Hematopoietic multipotent progenitor cell treated with erythropoietin and hydrocortisone succinate and interleukin-3 and kit ligand, for 8 days (in vitro differentiated cells): ENCODE measurements around the gene PDZRN3.

ENCODE experiments used
- DNase-seq: peaks from one replicate; pipeline ENCODE4 v3.0.0-alpha.2; 2015

The PDZRN3 gene

DNA sequence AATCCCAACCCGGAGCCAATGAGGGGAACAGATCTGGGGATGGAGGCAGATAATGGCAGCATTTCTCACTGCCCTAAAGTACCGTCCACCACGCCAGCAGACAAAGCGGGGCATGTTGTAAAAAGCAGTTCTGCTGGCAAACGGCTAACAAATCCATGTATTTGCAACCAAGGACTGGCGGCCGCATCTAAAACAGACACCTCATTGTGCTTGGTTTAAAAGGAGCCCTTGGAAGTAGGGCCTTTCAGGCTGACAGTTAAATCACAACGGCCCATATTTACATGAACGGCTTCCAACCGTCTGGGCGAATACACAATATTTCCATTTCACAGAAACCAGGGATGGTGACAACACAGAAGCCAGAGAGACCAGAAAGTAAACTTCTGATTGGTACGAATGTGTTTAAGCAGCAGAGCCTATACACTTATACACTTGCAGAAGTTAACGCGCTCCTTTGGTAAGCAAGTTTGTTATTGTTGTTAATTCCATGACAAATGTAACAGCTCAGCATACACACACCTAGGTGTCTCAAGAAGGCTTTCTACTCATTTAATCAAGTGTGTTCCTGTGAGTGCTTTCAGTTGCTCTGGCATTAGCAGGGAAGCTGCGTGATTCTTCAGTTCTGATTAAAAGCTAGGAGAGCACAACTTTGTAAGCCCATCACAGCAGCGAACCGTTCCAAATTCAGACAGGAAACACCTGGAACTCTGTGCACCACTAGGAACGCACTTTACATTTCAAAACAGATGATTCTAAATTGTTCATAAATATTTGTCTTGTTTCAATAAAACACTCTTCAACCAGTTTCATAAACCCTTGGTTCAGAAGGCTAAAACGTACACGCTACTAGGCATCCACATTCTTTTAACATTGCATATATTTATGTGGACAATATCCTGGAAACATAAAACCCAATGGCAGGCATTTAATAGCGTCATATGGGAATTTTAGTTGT lies 112.9 kb downstream of the PDZRN3 start:
- DNase-seq = no peak

DNA sequence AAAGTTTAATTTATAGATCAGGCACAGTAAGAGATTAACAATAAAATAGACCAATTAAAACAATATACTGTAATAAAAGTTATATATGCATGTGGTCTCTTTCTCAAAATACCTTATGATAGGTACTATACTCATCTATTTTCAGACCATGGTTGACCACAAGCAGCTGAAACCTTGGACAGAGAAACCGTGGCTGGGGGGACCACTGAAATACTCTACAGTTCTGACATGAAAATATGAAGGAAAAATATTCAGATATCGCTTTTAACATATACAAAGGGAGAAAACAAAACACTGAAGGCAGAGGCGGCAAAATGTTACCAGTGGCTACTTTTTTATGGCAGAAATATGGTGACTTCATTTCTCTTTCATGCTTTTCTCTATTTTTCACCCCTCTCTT lies 114.0 kb downstream of the PDZRN3 start:
- DNase-seq = no peak

DNA sequence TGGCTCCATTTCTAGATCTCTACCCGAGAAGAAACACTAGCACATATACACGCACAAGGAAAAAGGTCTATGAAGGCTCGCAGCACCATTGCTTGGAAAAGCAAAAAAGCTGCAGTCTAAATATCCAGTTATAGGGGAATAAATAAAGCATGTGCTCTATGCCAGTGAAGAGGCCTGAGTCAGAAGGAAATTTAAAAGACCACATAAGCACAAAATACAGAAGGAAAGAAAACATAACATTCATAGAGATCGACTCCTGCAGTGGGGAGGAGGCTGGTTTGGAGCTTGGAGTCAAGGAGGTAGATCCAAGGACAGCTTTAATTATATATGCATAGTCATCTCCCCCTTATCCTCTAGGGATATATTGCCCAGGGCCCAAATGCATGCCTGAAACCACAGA lies 114.4 kb downstream of the PDZRN3 start:
- no peak for DNase-seq

DNA sequence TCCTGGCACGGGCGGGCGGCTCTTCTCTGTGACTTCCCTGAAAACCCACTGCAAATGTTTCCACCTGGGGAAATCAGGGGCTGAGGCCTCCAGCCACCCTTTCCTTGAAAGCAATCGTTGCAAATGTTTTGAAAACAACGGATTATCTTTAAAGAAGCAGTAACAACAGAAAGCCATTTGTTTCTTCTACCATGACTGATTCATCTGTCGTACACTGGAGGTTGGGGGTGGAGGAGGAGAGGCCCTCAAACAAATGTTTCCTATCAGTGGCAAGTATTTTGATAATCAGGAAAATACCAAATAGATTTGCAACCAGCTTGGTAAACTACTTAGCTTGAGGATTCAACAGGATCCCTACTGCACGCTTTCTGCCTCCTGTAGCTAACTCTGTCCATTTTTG lies 114.9 kb downstream of the PDZRN3 start:
- DNase-seq = no peak

DNA sequence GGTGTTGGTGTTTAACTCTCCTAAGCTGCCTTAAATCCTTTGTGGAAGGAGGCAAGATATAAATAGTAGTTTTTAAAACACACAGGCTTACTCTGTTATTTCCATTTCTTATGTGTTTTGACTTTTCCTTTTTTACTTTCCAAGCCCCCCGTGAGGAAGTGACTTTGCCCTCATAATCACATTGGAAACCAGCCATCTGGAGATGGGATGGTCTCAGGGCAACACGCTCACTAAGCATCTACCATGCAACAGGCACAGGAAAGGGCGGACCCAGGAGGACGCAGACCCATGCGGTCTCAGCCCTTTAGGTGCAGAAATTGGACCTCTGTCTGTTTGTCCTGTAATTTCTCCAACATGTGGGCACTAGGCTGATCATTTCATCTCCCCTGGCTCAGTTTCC lies 115.7 kb downstream of the PDZRN3 start:
- no peak for DNase-seq

DNA sequence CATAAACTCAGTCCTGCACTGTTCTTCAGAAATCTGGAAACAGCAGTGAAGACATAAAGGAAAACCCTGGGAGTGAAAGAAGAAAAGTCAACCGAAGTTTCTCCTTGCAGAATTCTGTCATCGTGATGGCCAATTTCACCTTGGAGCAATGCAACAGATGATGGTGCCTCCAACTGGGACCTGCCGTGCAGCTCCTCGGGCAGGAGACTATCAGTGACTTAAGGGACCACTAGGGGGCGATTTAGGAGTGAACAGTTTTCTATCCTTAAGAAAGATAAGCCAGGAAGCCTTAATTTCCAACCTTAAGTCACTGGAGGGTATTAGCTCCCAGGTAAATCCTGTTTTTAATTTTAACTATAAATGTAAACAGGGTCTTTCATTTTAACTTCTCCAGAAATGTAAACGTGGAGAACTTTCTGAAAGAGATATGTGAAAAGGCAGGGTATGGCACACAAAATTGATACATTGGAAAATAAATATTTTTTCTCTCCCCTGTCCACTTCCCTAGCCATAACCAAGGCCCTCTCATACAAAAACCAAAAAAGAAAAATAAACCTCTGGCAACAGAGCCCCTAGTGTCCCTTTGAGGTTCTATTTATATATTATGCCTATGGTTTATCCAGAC lies 116.3 kb downstream of the PDZRN3 start:
- DNase-seq = peak; percentile 55

DNA sequence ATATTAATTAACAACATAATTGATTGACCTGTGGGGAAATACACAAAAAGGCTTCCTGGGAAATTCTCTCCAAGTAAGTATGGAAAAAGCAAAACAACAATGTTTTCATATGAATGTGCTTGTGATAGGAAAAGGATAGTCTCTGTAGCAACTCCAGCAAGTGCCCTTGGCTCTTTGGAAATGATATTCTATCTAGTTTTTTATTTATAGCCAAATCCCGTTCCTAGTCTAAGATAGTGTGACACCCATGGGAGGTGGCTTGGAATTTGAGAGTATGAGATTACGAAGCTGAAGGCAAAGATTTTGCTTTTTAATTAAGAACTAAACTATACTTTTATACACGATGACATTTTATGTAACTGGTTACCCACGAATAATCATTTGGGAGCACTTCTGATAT lies 119.9 kb downstream of the PDZRN3 start:
- DNase-seq = no peak

DNA sequence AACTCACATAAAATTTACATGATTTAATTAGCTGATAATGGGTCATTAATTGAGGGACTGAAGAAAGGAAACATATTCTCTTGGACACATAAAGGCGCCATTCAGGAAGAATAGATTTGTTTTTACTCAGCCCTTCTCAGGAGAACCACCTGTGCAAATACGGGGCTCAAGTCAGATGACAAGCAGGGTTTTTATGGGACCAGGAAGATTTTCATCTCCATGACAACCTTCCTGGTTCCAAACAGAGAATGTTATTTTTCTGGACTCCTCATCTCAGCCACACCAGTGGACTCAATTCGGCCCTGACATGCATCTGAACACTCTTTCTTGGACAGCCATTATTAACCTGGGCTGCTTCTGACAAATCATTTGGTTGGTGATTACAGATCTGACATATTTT lies 120.5 kb downstream of the PDZRN3 start:
- no peak for DNase-seq

DNA sequence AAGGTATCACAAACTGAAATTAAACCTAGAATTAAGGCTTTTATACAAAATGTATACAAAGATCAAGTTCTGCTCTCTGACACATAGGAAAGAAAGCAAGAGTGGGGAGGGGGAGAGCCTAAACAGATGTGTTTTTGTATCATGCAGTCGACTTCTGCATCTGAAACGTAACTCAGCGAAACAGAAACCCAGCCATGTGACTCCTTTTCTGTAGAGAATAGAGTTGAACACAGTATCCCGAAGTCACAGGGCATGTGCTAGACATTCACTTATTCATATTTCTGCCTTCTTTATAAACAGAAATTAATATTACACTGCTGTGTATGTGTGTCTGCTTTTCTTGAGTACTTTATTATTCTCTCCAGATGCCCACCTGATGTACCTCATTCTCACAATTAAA lies 121.0 kb downstream of the PDZRN3 start:
- DNase-seq = no peak

DNA sequence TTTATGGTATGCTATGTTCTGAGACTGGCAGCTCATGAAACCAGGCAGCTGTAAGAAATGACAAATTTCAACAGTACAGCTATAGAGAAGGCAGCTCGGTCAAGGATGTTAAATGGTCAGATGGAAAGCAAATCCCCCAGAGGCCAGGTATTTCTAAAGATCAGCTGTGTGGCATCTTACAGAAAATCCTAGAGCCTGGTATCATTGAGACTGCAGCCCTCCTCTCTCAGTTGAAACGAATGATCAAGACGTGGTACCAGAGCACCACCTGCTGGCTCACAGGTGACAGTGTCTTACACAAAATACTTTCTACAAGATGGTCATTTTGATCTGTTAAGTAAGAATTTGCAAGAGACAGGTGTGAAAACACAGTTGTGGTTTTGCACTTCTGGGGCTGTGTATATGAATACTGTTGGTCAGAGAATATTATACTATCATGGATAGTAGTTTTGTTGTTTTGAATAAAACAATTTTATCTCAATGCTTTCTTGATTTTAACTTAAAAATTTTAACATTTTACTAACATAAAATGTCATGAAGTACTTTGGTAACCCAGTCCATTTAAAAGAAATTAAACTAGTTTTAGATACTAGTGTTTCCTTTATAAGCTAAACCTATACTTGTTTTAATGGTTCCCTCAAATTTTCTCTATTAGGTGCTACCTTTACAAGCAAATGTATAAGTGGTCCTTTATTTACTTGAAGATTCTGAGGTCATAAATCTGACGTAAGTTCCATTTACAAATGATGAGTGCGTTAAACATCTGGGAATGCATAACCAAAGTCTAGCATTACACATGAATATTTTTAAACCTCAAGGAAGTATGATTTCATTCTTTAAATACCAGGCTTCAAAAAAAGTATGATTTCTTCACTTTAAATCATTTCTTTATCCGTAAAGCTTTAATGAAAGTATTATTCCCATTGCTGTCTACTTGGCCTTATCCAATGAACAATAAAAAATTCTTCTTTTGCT lies 121.8 kb downstream of the PDZRN3 start:
- peak; percentile 66 for DNase-seq

DNA sequence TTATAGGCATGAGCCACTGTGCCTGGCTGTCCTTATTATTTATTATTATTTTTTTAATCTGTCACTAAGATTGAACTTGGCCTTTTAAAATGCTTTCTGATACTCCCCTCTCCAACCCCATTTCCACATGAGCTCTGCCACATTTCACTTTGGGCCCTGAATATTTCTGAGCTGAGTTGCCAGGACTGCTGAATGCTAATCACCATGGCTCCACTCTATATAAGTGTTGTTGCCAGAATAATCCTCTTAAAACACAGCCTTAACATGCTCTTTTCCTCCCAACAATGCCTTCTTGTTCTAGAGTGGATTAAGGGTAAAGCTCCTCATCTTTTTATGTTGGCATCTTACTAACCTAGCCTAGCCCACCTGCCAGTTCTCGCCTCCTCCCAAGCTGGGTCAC lies 124.4 kb downstream of the PDZRN3 start:
- DNase-seq = no peak

DNA sequence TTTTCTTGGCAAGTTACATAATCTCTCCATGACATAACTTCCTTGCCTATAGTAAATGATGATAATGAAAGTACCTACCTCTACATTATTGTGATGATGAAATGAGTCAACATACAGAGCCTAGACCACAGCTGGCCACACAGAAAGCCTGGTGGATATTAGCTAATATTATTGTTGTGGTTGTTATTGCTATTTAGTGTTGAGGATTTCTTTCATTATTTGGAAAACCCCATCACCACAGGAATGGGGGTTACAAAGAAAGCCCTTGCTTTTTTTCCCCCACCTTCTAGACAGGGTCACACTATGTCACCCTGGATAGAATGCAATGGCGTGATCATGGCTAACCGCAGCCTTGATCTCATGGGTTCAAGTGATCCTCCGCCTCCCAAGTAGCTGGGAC lies 125.0 kb downstream of the PDZRN3 start:
- DNase-seq = no peak

DNA sequence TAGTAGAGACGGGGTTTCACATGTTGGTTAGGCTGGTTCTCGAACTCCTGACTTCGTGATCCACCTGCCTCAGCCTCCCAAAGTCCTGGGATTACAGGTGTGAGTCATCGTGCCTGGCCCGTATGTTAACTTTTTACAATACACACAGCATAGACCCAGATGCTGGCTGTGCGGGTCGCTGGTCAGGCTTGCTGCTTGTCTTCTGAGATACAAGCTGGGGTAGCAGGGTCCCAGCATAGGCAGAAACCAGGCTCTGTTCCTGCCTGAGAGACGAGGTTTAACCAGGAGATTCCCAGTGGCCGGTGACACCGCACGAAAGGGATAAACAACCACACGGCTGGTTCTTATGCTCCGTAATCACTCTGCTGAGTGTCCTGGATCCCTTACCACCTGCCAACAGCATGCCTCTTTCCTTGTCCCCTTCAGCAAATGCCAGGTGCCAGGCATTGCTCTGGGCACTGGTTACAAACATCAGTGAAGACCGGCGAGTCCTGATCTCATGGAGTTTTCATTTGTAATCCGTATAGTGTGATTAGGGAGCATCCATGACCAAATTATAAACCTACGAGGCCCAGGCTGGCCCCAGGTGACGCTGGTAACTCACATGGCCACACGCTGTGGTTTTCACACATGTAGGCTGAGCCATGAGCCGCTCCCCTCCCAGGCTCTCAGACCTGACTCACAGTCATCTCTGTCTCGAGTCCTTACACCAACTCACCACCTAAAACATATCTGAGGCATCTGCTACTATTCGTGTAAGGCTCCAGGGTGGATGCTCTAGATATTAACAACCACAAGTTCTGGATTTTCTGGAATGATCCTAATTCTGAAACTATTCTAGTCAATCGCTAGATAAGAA lies 125.7 kb downstream of the PDZRN3 start:
- DNase-seq = no peak

DNA sequence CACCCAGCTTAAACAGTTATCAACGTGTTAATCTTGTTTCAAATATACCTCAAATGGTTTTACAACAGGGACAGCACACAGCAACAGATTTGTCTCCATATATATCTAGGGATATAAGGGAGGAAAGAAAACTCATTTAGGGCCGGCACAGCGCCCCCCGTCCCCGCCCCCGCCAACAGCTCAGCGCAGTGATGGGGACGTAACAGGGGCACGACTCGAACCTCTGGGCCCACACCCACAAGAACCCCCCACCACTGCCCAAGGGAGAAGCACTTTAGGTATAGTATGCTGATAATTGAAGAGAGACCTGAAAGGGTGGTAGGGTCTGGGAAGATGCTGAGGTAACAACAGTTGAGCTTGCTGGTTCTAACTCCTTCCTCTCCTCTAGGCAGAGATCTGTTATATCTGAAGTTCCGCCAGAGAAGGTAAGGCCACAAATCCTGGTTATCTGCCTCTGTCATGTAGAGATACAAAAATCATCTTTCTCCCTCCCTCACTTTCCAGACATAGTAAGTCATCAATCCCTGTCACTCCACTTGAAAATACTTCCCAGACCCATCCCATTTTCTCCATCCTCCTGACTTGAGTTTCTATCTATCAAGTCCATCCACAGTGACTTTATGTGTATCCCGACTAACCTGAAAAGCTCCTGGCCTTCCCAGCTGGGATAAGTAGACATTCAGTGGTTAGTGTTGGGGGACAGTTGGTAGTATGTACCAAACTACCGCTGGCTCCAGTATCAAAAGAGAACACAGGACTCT lies 126.9 kb downstream of the PDZRN3 start:
- DNase-seq = no peak

DNA sequence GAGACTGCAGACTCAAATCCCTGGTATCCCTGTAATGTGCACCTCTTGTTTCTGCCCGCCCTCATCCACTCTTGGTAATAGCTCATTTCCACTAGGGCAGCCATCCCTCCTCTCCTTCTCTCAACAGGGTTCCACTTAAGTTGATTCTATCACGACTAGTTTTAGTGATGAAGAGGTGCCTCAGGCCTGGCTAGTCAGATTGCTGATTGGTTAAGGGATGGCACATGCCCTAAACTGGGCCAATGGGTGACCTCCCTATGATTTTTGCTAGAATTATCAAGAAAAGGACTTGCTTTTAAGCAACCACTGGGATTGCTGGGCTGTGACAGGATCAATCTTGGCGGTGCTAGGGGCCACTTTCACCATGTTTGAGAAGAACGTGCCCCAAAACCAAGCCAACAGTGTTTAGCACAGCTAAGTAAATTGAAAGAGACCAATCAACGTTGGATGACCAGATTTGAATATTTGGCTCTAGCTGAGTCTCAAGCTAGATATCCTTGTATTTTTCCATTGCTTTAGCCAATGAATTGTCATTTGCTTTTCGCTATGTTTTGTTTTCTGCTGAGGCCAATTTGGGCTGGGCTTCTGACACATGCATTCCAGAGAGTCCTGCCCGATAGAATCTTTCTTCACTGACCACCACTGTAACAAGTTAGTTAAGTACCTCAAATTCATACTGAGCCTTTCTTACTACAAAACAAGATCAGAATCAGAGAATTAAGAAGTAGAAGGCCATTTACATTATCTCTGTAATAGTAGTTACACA lies 131.0 kb downstream of the PDZRN3 start:
- DNase-seq = no peak

DNA sequence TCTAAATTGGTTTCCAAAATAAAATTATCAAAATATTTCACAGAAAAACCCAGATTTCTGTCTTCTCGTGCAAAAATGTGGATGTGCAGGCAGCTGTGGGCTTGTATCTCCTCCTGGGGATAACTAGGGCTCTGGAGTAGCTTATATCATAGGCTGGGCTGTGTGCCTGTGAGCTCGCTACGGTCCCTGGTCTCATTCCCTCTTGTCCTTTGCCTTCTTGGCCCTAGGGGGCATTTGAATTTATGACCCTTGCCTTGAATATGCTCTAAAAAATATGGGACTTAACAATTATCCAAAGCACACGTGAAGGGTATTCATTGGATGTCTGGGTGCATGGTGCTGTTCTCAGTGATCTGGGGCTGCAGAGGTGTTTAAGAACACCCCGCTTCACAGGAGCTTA lies 132.6 kb downstream of the PDZRN3 start:
- DNase-seq = no peak

DNA sequence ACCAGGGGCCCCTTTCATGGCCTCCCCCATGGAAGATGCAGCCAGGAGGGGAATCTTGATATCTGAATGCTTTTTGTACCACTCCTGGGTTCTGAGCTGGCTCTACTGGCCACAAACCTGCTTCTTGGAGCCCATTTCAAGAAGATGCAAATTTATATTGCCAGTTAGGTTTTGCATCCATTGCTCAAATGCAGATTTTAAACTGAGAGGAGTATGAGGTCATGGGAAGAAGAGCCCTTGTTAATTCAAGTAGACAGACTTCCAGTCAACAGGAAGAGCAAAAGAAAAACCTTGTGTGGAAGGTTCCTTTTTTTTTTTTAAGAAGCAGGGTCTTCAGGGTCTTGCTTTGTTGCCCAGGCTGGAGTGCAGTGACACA lies 133.5 kb downstream of the PDZRN3 start:
- DNase-seq = no peak

DNA sequence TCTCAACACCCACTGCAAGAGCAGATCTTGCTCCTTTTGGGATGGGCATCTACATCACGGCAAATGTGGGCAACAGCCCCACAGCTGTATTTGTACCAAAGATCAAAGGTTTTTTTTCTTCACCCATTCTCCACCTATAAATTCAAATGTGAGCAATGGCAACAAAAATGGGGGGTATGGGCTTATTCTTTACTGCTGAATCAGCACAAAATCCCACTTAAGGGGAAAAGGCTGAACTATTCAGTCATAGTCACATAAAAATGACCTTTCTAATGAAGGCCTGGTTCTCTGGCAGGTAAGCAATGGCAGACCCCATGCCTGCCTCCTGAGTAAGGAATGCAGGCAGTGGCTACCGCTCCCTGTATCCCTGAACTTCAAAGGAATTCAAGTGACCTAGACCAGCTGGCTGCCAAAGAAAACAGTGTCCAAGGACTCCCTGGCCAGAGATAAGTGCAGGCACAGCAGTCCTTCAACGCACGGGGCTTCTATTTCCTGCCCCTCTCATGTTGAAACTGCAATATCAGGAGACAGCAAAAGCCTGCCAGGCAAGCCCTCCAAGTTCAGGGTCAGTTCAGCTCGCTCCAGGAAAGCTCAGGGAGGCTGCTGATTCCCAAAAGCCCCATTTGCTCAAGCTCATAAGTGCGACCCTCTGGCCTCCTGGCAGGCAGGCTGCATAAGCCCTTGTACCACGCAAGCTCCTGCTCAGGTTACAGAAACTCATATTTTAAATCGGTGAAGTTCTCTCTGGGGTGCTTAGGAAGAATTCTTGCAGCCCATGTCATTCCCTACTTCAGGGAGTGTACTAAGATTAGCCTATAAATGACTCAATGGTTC lies 134.1 kb downstream of the PDZRN3 start:
- no peak for DNase-seq

DNA sequence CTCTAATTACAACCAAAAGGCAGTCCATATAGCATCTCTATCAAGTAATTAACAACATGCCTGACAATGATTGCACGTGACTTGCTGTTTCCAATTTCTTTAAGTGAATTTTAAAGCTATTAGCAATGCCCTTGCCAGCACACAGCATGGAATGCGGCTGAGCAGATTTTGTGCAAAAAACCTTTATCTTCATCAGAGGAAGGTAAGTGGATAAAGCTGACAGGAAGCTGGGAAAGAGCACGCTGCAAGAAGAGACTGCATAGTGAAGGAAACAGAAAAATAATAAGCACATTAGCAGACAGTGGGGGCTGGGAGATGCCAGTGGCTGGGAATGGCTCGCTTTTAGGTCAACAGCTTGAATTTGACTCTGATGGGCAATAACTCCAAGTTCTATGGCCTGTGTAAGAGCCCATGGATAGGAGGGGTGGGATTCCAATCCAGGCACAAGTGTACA lies 138.8 kb downstream of the PDZRN3 start:
- no peak for DNase-seq
